Measurements from ENCODE around the gene SREBF1.

Gene SREBF1

GRCh38 chr17:17857496-17857895, 20.7 kb upstream of the SREBF1 start:
- DNase-seq = no peak

- DNase-seq = no peak
Measured at GRCh38 chr17:17856386-17856785, 19.6 kb upstream of the SREBF1 start.

GRCh38 chr17:17855976-17856375, 19.2 kb upstream of the SREBF1 start:
- DNase-seq = no peak

- DNase-seq = no peak
Measured at GRCh38 chr17:17853811-17854447, 17.1 kb upstream of the SREBF1 start.

GRCh38 chr17:17852930-17853329, 16.1 kb upstream of the SREBF1 start:
- DNase-seq = no peak

GRCh38 chr17:17851103-17852002, 14.6 kb upstream of the SREBF1 start:
- no peak for DNase-seq

- DNase-seq = peak; percentile 93
Measured at GRCh38 chr17:17849845-17850373, 13.1 kb upstream of the SREBF1 start.

- peak; percentile 99 for DNase-seq
Measured at GRCh38 chr17:17849147-17849820, 12.5 kb upstream of the SREBF1 start.

GRCh38 chr17:17848311-17849082, 11.7 kb upstream of the SREBF1 start:
- peak; percentile 20 for DNase-seq

GRCh38 chr17:17847726-17848125, 10.9 kb upstream of the SREBF1 start:
- no peak for DNase-seq

GRCh38 chr17:17847118-17847689, 10.4 kb upstream of the SREBF1 start:
- no peak for DNase-seq

GRCh38 chr17:17846645-17847044, 9.9 kb upstream of the SREBF1 start:
- no peak for DNase-seq

GRCh38 chr17:17846003-17846402, 9.2 kb upstream of the SREBF1 start:
- DNase-seq = no peak

- no peak for DNase-seq
Measured at GRCh38 chr17:17845046-17845775, 8.4 kb upstream of the SREBF1 start.

- DNase-seq = no peak
Measured at GRCh38 chr17:17844500-17844899, 7.7 kb upstream of the SREBF1 start.

GRCh38 chr17:17844079-17844478, 7.3 kb upstream of the SREBF1 start:
- DNase-seq = no peak

GRCh38 chr17:17843096-17843495, 6.3 kb upstream of the SREBF1 start:
- DNase-seq = no peak

- DNase-seq = no peak
Measured at GRCh38 chr17:17842111-17842876, 5.5 kb upstream of the SREBF1 start.

- DNase-seq = peak; percentile 43
Measured at GRCh38 chr17:17841601-17842025, 4.8 kb upstream of the SREBF1 start.

GRCh38 chr17:17840751-17841591, 4.2 kb upstream of the SREBF1 start:
- peak; percentile 85 for DNase-seq
